ENCODE data around the gene DTL.

DNA sequence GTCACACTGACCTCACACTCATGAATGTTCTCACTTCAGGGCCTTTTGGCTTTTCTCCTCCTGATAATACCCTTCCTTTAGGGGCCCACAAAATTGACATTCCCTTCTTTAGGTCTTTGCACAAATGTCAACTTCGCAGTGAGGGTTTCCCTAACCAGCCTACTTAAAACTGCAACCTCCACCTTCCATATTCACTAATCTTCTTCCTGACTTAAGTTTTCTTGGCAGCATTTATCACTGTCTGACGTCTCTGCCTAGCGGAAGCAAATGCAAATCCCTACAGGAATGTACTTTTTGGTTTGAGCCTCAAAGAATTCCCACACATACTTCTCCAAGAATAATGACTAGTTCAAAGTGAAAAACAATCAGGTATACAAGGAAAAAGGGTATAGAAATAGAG is 33.0 kb upstream of the DTL start:
- no peak for TF ChIP-seq POLR2AphosphoS5 (IDR thresholded peaks at IDR 0.05; ENCODE audit: low read depth, low read length)
- TF ChIP-seq, protein P1, sequence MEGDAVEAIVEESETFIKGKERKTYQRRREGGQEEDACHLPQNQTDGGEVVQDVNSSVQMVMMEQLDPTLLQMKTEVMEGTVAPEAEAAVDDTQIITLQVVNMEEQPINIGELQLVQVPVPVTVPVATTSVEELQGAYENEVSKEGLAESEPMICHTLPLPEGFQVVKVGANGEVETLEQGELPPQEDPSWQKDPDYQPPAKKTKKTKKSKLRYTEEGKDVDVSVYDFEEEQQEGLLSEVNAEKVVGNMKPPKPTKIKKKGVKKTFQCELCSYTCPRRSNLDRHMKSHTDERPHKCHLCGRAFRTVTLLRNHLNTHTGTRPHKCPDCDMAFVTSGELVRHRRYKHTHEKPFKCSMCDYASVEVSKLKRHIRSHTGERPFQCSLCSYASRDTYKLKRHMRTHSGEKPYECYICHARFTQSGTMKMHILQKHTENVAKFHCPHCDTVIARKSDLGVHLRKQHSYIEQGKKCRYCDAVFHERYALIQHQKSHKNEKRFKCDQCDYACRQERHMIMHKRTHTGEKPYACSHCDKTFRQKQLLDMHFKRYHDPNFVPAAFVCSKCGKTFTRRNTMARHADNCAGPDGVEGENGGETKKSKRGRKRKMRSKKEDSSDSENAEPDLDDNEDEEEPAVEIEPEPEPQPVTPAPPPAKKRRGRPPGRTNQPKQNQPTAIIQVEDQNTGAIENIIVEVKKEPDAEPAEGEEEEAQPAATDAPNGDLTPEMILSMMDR (IDR thresholded peaks at IDR 0.05) = no peak
- TF ChIP-seq, protein P2, sequence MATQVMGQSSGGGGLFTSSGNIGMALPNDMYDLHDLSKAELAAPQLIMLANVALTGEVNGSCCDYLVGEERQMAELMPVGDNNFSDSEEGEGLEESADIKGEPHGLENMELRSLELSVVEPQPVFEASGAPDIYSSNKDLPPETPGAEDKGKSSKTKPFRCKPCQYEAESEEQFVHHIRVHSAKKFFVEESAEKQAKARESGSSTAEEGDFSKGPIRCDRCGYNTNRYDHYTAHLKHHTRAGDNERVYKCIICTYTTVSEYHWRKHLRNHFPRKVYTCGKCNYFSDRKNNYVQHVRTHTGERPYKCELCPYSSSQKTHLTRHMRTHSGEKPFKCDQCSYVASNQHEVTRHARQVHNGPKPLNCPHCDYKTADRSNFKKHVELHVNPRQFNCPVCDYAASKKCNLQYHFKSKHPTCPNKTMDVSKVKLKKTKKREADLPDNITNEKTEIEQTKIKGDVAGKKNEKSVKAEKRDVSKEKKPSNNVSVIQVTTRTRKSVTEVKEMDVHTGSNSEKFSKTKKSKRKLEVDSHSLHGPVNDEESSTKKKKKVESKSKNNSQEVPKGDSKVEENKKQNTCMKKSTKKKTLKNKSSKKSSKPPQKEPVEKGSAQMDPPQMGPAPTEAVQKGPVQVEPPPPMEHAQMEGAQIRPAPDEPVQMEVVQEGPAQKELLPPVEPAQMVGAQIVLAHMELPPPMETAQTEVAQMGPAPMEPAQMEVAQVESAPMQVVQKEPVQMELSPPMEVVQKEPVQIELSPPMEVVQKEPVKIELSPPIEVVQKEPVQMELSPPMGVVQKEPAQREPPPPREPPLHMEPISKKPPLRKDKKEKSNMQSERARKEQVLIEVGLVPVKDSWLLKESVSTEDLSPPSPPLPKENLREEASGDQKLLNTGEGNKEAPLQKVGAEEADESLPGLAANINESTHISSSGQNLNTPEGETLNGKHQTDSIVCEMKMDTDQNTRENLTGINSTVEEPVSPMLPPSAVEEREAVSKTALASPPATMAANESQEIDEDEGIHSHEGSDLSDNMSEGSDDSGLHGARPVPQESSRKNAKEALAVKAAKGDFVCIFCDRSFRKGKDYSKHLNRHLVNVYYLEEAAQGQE (IDR thresholded peaks at IDR 0.05; ENCODE audit: insufficient read depth in 1 of 2, low read depth in 2 of 2, low read length in 1 of 2) = no peak
- TF ChIP-seq TCF7L2 (IDR thresholded peaks at IDR 0.05; ENCODE audit: low read depth, low read length) = no peak
- no peak for TF ChIP-seq SIN3A (IDR thresholded peaks at IDR 0.05; ENCODE audit: borderline replicate concordance, insufficient read depth, low read depth, low read length)
